Endothelial cell of umbilical vein (primary cell): Measurements from ENCODE around the gene CRTC1. TPM values are rescaled to one million over a fixed set of nuclear protein-coding genes. Genes with fewer than 3 reads are reported as not detected.

Source experiments
- BruUV-seq: library from RNA; stranded (reverse); fragments of 400-500 nt; replicated peaks from 2 replicates; lab custom pipeline; 2021; lab: Mats Ljungman, UMichigan
- CTCF ChIA-PET: fragments of 300-600, 350-600 bp; sonication (Branson Sonifier 250); formaldehyde crosslinking; loops from one replicate; lab custom pipeline; 2021; ENCODE audit warnings: antibody characterized with exemption, inconsistent platforms; lab: Charles Lee
- POLR2A ChIA-PET: fragments of 300-600, 350-600 bp; sonication (Branson Sonifier 250); formaldehyde crosslinking; loops from one replicate; lab custom pipeline; 2021; ENCODE audit warnings: antibody characterized with exemption, inconsistent platforms; lab: Charles Lee
- DNase-seq: peaks from one replicate; pipeline ENCODE4 v3.0.0-alpha.2; 2011; ENCODE audit warnings: low read depth, low spot score
- FAIRE-seq: peaks from 2 replicates; lab custom pipeline; 2011; peaks lifted over from hg19 to GRCh38; lab: Jason Lieb, UNC
- H2AFZ ChIP-seq: 2 replicates; pipeline ENCODE4 v1.6.0; 2012; ENCODE audit warnings: low read depth, low read length, control low read depth, inconsistent platforms
- H3K27ac ChIP-seq: 2 replicates; pipeline ENCODE4 v1.5.1; 2011; ENCODE audit warnings: low read depth, mild to moderate bottlenecking, control low read depth, low read length, moderate library complexity; ENCODE audit not compliant: insufficient read depth
- H3K27me3 ChIP-seq, 2 experiments: 2 replicates each; pipeline versions ENCODE4 v1.6.0 to v1.6.1; 2011; ENCODE audit warnings: low read length in 2 of 2, mixed read lengths in 1 of 2; ENCODE audit not compliant: control insufficient read depth in 2 of 2, insufficient read depth in 2 of 2
- H3K36me3 ChIP-seq, 2 experiments: 2 replicates in 1 of 2; 3 replicates in 1 of 2; pipeline ENCODE4 v1.5.1; 2011; ENCODE audit warnings: low read length in 2 of 2, mild to moderate bottlenecking in 1 of 2, moderate library complexity in 1 of 2; ENCODE audit not compliant: control insufficient read depth in 2 of 2, insufficient read depth in 2 of 2; ENCODE audit errors: extremely low read depth in 1 of 2
- H3K4me1 ChIP-seq: 3 replicates; pipeline ENCODE4 v1.5.1; 2011; ENCODE audit warnings: mild to moderate bottlenecking, low read length; ENCODE audit not compliant: control insufficient read depth, insufficient read depth; ENCODE audit errors: extremely low read depth
- H3K4me2 ChIP-seq: 2 replicates; pipeline ENCODE4 v1.6.1; 2011; ENCODE audit warnings: low read length, control low read depth, mixed read lengths; ENCODE audit not compliant: insufficient read depth
- H3K4me3 ChIP-seq, 3 experiments: fragments of 200-600 bp in 1 of 3; sonication (generic), shearing (Covaris generic) in 1 of 3; replicated peaks in 1 of 3; 2 replicates each; pipeline ENCODE4 v1.5.1; 2011 to 2016; ENCODE audit warnings: control low read depth in 3 of 3, low read length in 3 of 3, mild to moderate bottlenecking in 2 of 3, inconsistent platforms in 1 of 3, low read depth in 1 of 3, moderate library complexity in 1 of 3; ENCODE audit not compliant: insufficient read depth in 1 of 3
- H3K79me2 ChIP-seq: 2 replicates; pipeline ENCODE4 v1.6.0; 2012; ENCODE audit warnings: low read length, inconsistent platforms; ENCODE audit not compliant: control insufficient read depth, insufficient read depth
- H3K9ac ChIP-seq: replicated peaks from 2 replicates; pipeline ENCODE3; 2011; ENCODE audit warnings: low read length, control low read depth; ENCODE audit not compliant: insufficient read depth; ENCODE audit errors: extremely low read depth
- H3K9me1 ChIP-seq: replicated peaks from 3 replicates; pipeline ENCODE4 v1.6.0; 2011; ENCODE audit warnings: mild to moderate bottlenecking, low read length; ENCODE audit not compliant: control insufficient read depth, insufficient read depth; ENCODE audit errors: extremely low read depth
- H3K9me3 ChIP-seq: replicated peaks from 2 replicates; pipeline ENCODE4 v1.5.1; 2012; ENCODE audit warnings: low read length, inconsistent platforms; ENCODE audit not compliant: control insufficient read depth, insufficient read depth
- H4K20me1 ChIP-seq: replicated peaks from 2 replicates; pipeline ENCODE3; 2011; ENCODE audit warnings: mild to moderate bottlenecking, low read length; ENCODE audit not compliant: control insufficient read depth, insufficient read depth; ENCODE audit errors: extremely low read depth
- CTCF ChIP-seq, 2 donors: IDR thresholded peaks; 1 replicate in 1 of 2; 2 replicates in 1 of 2; pipeline ENCODE4 v1.5.1; 2011; ENCODE audit warnings: low read length in 2 of 2, mild to moderate bottlenecking in 2 of 2, moderate library complexity in 2 of 2, control low read depth in 1 of 2, inconsistent platforms in 1 of 2, low read depth in 1 of 2; ENCODE audit not compliant: insufficient read depth in 1 of 2; ENCODE audit errors: extremely low read depth in 1 of 2
- EZH2 ChIP-seq: IDR thresholded peaks from 2 replicates; pipeline ENCODE4 v1.6.1; 2012; ENCODE audit warnings: borderline replicate concordance, low read depth, mild to moderate bottlenecking, moderate library complexity, low read length, inconsistent platforms; ENCODE audit not compliant: severe bottlenecking
- FOS ChIP-seq: IDR thresholded peaks from 2 replicates; pipeline ENCODE4 v1.6.1; 2011; ENCODE audit warnings: mild to moderate bottlenecking, low read length, moderate library complexity, borderline replicate concordance; ENCODE audit not compliant: insufficient read depth
- GATA2 ChIP-seq: IDR thresholded peaks from 2 replicates; pipeline ENCODE4 v1.7.0; 2011; ENCODE audit warnings: low read depth, mild to moderate bottlenecking, moderate library complexity, mixed read lengths, low read length; ENCODE audit not compliant: insufficient read length, insufficient read depth
- JUN ChIP-seq: IDR thresholded peaks from 2 replicates; pipeline ENCODE4 v1.6.1; 2011; ENCODE audit warnings: borderline replicate concordance, low read depth; ENCODE audit not compliant: insufficient read length, insufficient read depth
- MAX ChIP-seq: IDR thresholded peaks from 2 replicates; pipeline ENCODE4 v1.6.1; 2011; ENCODE audit not compliant: insufficient read depth, insufficient read length
- MYC ChIP-seq: IDR thresholded peaks from one replicate; pipeline ENCODE4 v1.6.1; 2011; ENCODE audit warnings: mild to moderate bottlenecking, low read depth, low read length
- POLR2A ChIP-seq: IDR thresholded peaks from 2 replicates; pipeline ENCODE4 v1.6.1; 2012; ENCODE audit warnings: low read depth, mild to moderate bottlenecking, control low read depth, low read length
- POLR2AphosphoS5 ChIP-seq: IDR thresholded peaks from 2 replicates; pipeline ENCODE4 v1.6.1; 2012; ENCODE audit warnings: low read depth, mild to moderate bottlenecking, control low read depth, low read length, moderate library complexity; ENCODE audit not compliant: insufficient read depth
- dilution Hi-C: fragments of 300-500 bp; cut with MboI; formaldehyde crosslinking; loops from one replicate; pipeline ENCODE4 v1.15.0; 2019; ENCODE audit warnings: low sequenced_read_pairs; ENCODE audit not compliant: extremely low pct_ligation_motif_present
- intact Hi-C: fragments of 100-400 bp; cut with micrococcal nuclease; formaldehyde crosslinking; loops from one replicate; pipeline ENCODE4 v1.10.0; 2022
- polyA plus RNA-seq, 4 experiments: library from polyadenylated mRNA; depleted of rRNA in 3 of 4; stranded (reverse) in 3 of 4; unstranded in 1 of 4; fragments of >200 nt; gene quantifications; 2 replicates each; pipeline versions ENCODE4 v1.2.1 to v1.2.3, GENCODE V29; 2011 to 2012; ENCODE audit warnings: missing spikeins in 1 of 4
- total RNA-seq: library from RNA; stranded (reverse); gene quantifications from 2 replicates; pipeline ENCODE4 v1.2.3, GENCODE V29; 2021

CRTC1 gene
- total and polyA plus RNA-seq, 2 donors (not counting 3 experiments of a cell fraction or from before 2014, with no cell fraction given), result 4.2 to 11.4 TPM

- no peak overlapping the region for H3K27ac ChIP-seq
- no peak for DNase-seq
- no peak for FAIRE-seq
- no peaks in the 10 kb centered on the region for H3K4me1 ChIP-seq
- ChIA-PET CTCF (interaction anchor here (1.6 kb wide), 1 partner anchor 18 kb away, joined by 3 read pairs; no protein-coding TSS in a partner anchor), POLR2A (no interaction called here)
- no peak overlapping the region for H2AFZ ChIP-seq
- no peaks in the 10 kb centered on the region for H4K20me1 ChIP-seq
- H3K79me2 ChIP-seq, result no peaks in the 10 kb centered on the region
- H3K36me3 ChIP-seq, result no peaks in the 10 kb centered on the region
- H3K27me3 ChIP-seq, result peaks cover 36 to 41% of the 10 kb centered on the region in 2 experiments
- intact Hi-C loops (no loop called here), dilution Hi-C loops (no loop called here)
- BruUV-seq, result no TSS peak
- no peak overlapping the region for H3K9ac ChIP-seq
- H3K4me3 ChIP-seq, result no peak overlapping the region
- no peak overlapping the region for H3K4me2 ChIP-seq
- no peaks in the 10 kb centered on the region for H3K9me3 ChIP-seq
- TF ChIP-seq POLR2AphosphoS5 (no peak), FOS (no peak), GATA2 (no peak), POLR2A (no peak), JUN (no peak), CTCF (IDR thresholded peaks at IDR 0.05; ENCODE audit: extremely low read depth in 1 of 2, insufficient read depth in 1 of 2, low read depth in 1 of 2, low read length in 2 of 2) (no peak), EZH2 (no peak), MAX (no peak), MYC (no peak)
- H3K9me1 ChIP-seq, result no peaks in the 10 kb centered on the region
Measured at GRCh38 chr19:18794029-18794313, 110.5 kb downstream of the CRTC1 start.
